Ishikawa (cell line): ENCODE data around the gene MMAB.

Experiments
- CEBPB ChIP-seq: IDR thresholded peaks from 2 replicates; pipeline ENCODE4 v1.6.1; 2012
- EGR1 ChIP-seq: IDR thresholded peaks from 2 replicates; pipeline ENCODE4 v1.6.1; 2012
- RAD21 ChIP-seq: IDR thresholded peaks from 2 replicates; pipeline ENCODE4 v1.6.1; 2012; ENCODE audit warnings: low read depth
- YY1 ChIP-seq: IDR thresholded peaks from 2 replicates; pipeline ENCODE4 v1.6.1; 2012; ENCODE audit warnings: low read depth
- TF ChIP-seq, protein P1 (sequence below): IDR thresholded peaks from 2 replicates; pipeline ENCODE4 v1.6.1; 2012; ENCODE audit warnings: low read depth, mild to moderate bottlenecking
- TF ChIP-seq, protein P2 (sequence below): IDR thresholded peaks from 2 replicates; pipeline ENCODE4 v1.6.1; 2012

DNA sequence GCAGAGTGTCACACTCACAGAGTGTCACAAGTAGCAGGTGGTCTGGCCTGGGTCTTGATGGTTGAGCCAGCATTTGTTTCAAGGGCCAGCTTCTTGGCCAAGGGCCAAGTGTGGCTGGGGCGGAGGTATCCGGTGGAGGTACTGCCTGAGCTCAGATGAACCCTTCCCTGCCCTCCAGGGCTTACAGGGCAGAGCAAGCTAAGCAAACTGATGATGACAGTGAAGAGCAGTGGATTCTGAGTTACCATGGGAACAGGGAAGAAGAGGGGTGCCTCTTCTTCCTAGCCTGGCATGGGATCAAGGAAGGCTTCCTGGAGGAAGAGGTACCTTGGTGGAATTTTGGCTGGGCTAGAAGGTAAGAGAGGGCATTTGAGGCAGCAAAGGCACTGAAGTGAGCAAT, 36.0 kb upstream of the MMAB start:
- TF ChIP-seq CEBPB (no peak), EGR1 (no peak), YY1 (no peak), RAD21 (no peak)
- TF ChIP-seq, protein P1, sequence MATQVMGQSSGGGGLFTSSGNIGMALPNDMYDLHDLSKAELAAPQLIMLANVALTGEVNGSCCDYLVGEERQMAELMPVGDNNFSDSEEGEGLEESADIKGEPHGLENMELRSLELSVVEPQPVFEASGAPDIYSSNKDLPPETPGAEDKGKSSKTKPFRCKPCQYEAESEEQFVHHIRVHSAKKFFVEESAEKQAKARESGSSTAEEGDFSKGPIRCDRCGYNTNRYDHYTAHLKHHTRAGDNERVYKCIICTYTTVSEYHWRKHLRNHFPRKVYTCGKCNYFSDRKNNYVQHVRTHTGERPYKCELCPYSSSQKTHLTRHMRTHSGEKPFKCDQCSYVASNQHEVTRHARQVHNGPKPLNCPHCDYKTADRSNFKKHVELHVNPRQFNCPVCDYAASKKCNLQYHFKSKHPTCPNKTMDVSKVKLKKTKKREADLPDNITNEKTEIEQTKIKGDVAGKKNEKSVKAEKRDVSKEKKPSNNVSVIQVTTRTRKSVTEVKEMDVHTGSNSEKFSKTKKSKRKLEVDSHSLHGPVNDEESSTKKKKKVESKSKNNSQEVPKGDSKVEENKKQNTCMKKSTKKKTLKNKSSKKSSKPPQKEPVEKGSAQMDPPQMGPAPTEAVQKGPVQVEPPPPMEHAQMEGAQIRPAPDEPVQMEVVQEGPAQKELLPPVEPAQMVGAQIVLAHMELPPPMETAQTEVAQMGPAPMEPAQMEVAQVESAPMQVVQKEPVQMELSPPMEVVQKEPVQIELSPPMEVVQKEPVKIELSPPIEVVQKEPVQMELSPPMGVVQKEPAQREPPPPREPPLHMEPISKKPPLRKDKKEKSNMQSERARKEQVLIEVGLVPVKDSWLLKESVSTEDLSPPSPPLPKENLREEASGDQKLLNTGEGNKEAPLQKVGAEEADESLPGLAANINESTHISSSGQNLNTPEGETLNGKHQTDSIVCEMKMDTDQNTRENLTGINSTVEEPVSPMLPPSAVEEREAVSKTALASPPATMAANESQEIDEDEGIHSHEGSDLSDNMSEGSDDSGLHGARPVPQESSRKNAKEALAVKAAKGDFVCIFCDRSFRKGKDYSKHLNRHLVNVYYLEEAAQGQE = no peak
- TF ChIP-seq, protein P2, sequence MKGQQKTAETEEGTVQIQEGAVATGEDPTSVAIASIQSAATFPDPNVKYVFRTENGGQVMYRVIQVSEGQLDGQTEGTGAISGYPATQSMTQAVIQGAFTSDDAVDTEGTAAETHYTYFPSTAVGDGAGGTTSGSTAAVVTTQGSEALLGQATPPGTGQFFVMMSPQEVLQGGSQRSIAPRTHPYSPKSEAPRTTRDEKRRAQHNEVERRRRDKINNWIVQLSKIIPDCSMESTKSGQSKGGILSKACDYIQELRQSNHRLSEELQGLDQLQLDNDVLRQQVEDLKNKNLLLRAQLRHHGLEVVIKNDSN = no peak
